Large intestine (tissue), 3 donors: ENCODE results near the gene HLCS. TPM values are rescaled to one million over a fixed set of nuclear protein-coding genes. Genes with fewer than 3 reads are reported as not detected.

ENCODE experiments used
- DNase-seq, 2 donors: peaks; one replicate each; pipeline versions ENCODE4 v3.0.0 to v3.0.0-alpha.2; 2013
- H3K27ac ChIP-seq: one replicate; pipeline ENCODE4 v1.5.1; 2013; ENCODE audit warnings: low read length
- H3K27me3 ChIP-seq: 2 replicates; pipeline ENCODE4 v1.6.1; 2013; ENCODE audit warnings: low read length; ENCODE audit not compliant: control insufficient read depth, insufficient read depth
- H3K36me3 ChIP-seq: 2 replicates; pipeline ENCODE4 v1.6.1; 2013; ENCODE audit warnings: low read length; ENCODE audit not compliant: control insufficient read depth, insufficient read depth
- H3K4me1 ChIP-seq: one replicate; pipeline ENCODE4 v1.6.1; 2013; ENCODE audit warnings: low read length; ENCODE audit not compliant: control insufficient read depth, insufficient read depth
- H3K4me3 ChIP-seq: one replicate; pipeline ENCODE4 v1.5.1; 2013; ENCODE audit warnings: low read length
- H3K9me3 ChIP-seq: one replicate; pipeline ENCODE4 v1.6.1; 2013; ENCODE audit warnings: mild to moderate bottlenecking, low read depth, low read length, moderate library complexity; ENCODE audit not compliant: control insufficient read depth
- WGBS: methylation state at CpG from one replicate; pipeline ENCODE4 v1.1.5; 2013; ENCODE audit warnings: low lambda C conversion rate; ENCODE audit not compliant: insufficient coverage; 5-methylcytosine and 5-hydroxymethylcytosine counted together
- polyA plus RNA-seq: library from polyadenylated mRNA; unstranded; fragments of 120-200 nt; gene quantifications from one replicate; pipeline ENCODE4 v1.2.1, GENCODE V29; 2013

The HLCS gene
- polyA plus RNA-seq, 1 donor = 12.5 TPM

- no peak overlapping the region for H3K27ac ChIP-seq
- peaks cover 4% of the 10 kb centered on the region for H3K9me3 ChIP-seq
- DNase-seq = no peak
- H3K36me3 ChIP-seq = no peaks in the 10 kb centered on the region
- 100% methylated on average over 1 of the region's 12 CpGs for WGBS
- H3K4me3 ChIP-seq = no peak overlapping the region
- H3K4me1 ChIP-seq = no peaks in the 10 kb centered on the region
- no peaks in the 10 kb centered on the region for H3K27me3 ChIP-seq
Observed at GRCh38 chr21:36881228-36881627, 85.2 kb downstream of the HLCS start.

- peaks cover 4% of the 10 kb centered on the region for H3K9me3 ChIP-seq
- H3K4me1 ChIP-seq = no peaks in the 10 kb centered on the region
- WGBS = no CpG with 5 or more reads among the region's 4 CpGs
- no peaks in the 10 kb centered on the region for H3K36me3 ChIP-seq
- H3K27ac ChIP-seq = no peak overlapping the region
- DNase-seq = no peak
- no peak overlapping the region for H3K4me3 ChIP-seq
- no peaks in the 10 kb centered on the region for H3K27me3 ChIP-seq
Observed at GRCh38 chr21:36879827-36880226, 86.6 kb downstream of the HLCS start.

GRCh38 chr21:36877741-36878140 is 88.7 kb downstream of the HLCS start:
- no peak for DNase-seq

GRCh38 chr21:36874665-36875064 is 91.8 kb downstream of the HLCS start:
- H3K9me3 ChIP-seq = no peaks in the 10 kb centered on the region
- WGBS = no CpG with 5 or more reads among the region's 12 CpGs
- no peak for DNase-seq
- no peaks in the 10 kb centered on the region for H3K4me1 ChIP-seq
- no peak overlapping the region for H3K4me3 ChIP-seq
- no peak overlapping the region for H3K27ac ChIP-seq
- H3K27me3 ChIP-seq = no peaks in the 10 kb centered on the region
- H3K36me3 ChIP-seq = no peaks in the 10 kb centered on the region

More at GRCh38 chr21:36877741-36878140, 88.7 kb downstream of the HLCS start:
- Histone ChIP-seq H3K27me3 (no peaks in the 10 kb centered on the region), H3K9me3 (no peaks in the 10 kb centered on the region), H3K36me3 (no peaks in the 10 kb centered on the region), H3K4me3 (no peak overlapping the region), H3K27ac (no peak overlapping the region), H3K4me1 (no peaks in the 10 kb centered on the region)

GRCh38 chr21:36873513-36873912 is 93.0 kb downstream of the HLCS start:
- Histone ChIP-seq H3K4me1 (no peaks in the 10 kb centered on the region), H3K9me3 (no peaks in the 10 kb centered on the region), H3K27ac (no peak overlapping the region), H3K27me3 (no peaks in the 10 kb centered on the region), H3K4me3 (no peak overlapping the region), H3K36me3 (no peaks in the 10 kb centered on the region)
- DNase-seq = no peak
- no CpG with 5 or more reads among the region's 1 CpG for WGBS

- no peaks in the 10 kb centered on the region for H3K27me3 ChIP-seq
- no peaks in the 10 kb centered on the region for H3K36me3 ChIP-seq
- no peaks in the 10 kb centered on the region for H3K4me1 ChIP-seq
- no peak for DNase-seq
- H3K4me3 ChIP-seq = no peak overlapping the region
- WGBS = no CpG with 5 or more reads among the region's 4 CpGs
- no peaks in the 10 kb centered on the region for H3K9me3 ChIP-seq
- H3K27ac ChIP-seq = no peak overlapping the region
Observed at GRCh38 chr21:36867291-36867905, 99.1 kb downstream of the HLCS start.

- 100% methylated on average over 1 of the region's 5 CpGs for WGBS
- no peak for DNase-seq
- Histone ChIP-seq H3K4me1 (no peaks in the 10 kb centered on the region), H3K4me3 (no peak overlapping the region), H3K27me3 (no peaks in the 10 kb centered on the region), H3K9me3 (no peaks in the 10 kb centered on the region), H3K27ac (no peak overlapping the region), H3K36me3 (no peaks in the 10 kb centered on the region)
Observed at GRCh38 chr21:36866419-36866818, 100.0 kb downstream of the HLCS start.

- no peak overlapping the region for H3K27ac ChIP-seq
- no peaks in the 10 kb centered on the region for H3K36me3 ChIP-seq
- no peak overlapping the region for H3K4me3 ChIP-seq
- DNase-seq = no peak
- 100% methylated on average over 1 of the region's 10 CpGs for WGBS
- H3K27me3 ChIP-seq = no peaks in the 10 kb centered on the region
- peaks cover 3% of the 10 kb centered on the region for H3K4me1 ChIP-seq
- no peaks in the 10 kb centered on the region for H3K9me3 ChIP-seq
Observed at GRCh38 chr21:36864974-36865373, 101.5 kb downstream of the HLCS start.

- Histone ChIP-seq H3K27me3 (no peaks in the 10 kb centered on the region), H3K9me3 (no peaks in the 10 kb centered on the region), H3K36me3 (no peaks in the 10 kb centered on the region), H3K4me3 (no peak overlapping the region), H3K4me1 (peaks cover 3% of the 10 kb centered on the region), H3K27ac (no peak overlapping the region)
- no peak for DNase-seq
- 100% methylated on average over 1 of the region's 4 CpGs for WGBS
Observed at GRCh38 chr21:36863260-36863659, 103.2 kb downstream of the HLCS start.

- H3K36me3 ChIP-seq = no peaks in the 10 kb centered on the region
- 63% methylated on average over 3 of the region's 4 CpGs for WGBS
- no peak overlapping the region for H3K4me3 ChIP-seq
- H3K9me3 ChIP-seq = no peaks in the 10 kb centered on the region
- no peak for DNase-seq
- no peaks in the 10 kb centered on the region for H3K27me3 ChIP-seq
- H3K4me1 ChIP-seq = peaks cover 3% of the 10 kb centered on the region
- H3K27ac ChIP-seq = peak overlapping the region; percentile 27
Observed at GRCh38 chr21:36861595-36862323, 104.7 kb downstream of the HLCS start.
